HG03060 (cell line): ENCODE data around the gene PTGES2.
"Not testable (repeated sequence)": the region's sequence is repeated elsewhere in the genome, so short reads cannot be mapped to it uniquely, and the experiment has no call there.

Source experiments
- ATAC-seq: cut with Tn5 transposase; IDR thresholded peaks from one replicate; pipeline ENCODE4 v1.9.1; 2021; ENCODE audit warnings: low read depth, moderate number of reproducible peaks; ENCODE audit not compliant: unreplicated experiment

The PTGES2 gene

DNA sequence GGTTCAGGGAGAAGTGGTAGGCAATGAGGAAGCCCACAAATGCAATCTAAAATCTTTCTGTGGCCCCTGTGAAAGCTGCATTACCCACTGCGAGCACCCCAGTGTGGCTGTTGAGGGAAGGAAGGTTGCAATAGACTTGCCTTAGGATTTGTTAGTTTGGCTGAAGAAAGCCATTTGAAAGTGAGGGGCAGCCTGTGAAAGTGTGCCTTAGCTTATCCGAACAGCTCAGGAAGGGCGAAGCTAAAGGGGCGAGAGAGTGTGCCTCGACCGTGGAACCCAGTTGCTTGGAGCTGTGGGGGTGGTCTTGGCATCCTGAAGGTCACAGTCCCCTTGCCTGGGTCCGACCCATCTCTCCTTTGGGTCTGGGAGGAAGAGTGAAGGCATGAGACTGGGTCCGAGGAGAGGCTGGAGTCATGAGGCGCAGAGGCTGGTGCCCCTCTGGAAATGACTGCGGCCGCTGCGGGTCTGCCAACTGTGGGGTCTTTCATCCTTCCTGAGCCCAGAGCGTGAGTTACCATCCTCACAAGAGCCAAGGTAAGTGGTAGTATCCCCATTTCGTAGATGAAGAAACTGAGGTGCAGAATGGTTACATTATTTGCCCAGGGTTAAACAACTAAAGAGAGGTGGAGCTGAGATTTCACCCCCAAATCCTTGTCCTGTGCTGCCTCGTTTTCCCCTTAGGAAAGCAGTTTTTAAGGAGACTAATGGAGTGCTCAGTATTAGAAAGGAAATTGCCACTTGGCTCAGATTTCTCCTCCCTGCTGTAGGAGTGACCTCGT lies 35.1 kb downstream of the PTGES2 start:
- no peak for ATAC-seq

DNA sequence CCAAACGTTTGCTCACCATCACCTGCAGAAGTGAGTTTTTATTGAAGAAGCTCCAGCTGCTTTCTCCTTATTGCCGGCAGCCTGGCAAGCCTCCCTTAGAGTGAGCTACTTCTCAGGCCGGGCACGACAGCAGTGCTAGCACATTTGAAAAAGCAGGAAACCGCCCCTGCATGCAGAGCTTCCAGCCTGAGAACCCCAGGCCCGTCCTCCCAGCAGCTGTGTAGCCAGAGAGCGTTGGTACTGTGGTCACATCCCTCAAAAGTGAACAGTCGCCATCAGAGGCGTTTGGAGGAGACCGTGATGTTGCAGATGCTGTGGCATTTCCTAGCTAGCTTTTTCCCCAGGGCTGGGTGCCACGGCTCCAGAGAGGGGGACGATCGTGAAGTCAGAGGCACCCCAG lies 36.0 kb downstream of the PTGES2 start:
- ATAC-seq = no peak

DNA sequence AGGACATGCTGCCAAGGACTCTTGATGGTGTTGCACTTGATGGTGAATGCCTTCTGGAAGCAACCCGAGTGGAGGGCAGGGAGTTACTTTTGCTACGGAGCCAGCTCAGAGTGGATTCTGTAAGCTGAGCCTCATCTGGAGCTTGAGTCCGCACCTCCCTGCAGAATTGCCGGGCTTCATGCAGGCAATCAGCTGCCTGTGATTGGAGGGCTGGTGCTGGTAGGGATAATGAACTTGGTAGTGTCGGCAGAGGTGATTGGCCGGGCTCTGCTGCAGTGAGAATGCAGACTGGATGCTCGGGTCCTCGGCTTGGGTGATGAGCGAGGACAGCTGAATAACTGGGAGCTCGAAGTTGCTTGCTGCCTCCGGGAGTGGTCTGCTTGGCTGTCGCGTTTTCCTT lies 36.4 kb downstream of the PTGES2 start:
- no peak for ATAC-seq

DNA sequence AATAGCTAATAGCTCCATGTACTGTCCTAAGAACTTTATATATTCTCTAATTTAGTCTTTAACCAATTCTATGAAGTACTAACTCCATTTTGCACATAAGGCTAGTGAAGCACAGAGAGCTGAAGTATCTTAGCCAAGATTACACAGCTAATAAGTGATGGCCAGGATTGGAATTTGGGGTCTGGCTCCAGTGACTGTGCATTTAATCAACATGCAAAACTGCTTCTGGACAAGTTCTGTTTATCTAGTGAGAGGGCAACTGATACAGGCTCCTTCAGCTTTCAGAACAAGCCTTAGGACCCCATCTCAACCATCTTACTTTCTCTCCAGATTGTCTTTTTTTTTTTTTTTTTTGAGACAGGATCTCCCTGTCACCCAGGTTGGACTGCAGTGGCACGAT lies 38.2 kb downstream of the PTGES2 start:
- ATAC-seq = no peak

DNA sequence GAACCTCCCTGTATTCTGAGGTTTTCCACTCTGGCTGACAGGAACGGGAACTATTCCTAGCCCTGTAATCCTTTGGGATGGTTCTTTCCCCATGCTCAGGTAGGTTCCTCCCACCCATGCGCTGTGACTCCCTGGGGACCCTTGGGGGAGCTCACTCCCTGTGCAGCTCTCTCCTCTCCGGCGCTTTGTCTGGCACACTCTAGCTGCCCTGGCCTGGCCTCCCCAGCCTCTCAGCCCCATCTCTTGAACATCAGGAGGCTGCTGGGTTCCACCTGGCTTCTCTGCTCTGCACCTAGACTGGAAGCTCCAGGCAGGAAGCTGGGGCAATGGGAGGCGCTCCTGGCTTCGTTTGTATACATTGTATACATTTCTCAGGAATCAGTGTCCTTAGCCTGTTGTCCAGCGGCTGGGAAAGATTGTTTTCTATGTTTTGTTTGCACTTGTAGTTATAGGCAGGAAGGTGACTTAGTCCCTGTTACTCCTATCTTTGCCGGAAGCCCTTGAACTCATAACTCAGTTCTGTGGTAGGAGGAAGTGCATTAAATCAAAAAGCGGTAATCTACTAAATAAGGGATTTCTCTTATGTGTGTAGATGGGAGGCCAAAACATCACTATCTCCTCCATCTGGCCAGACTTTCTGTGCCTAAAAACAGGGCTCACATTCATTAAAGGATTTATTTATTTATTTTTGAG lies 39.1 kb downstream of the PTGES2 start:
- no peak for ATAC-seq

DNA sequence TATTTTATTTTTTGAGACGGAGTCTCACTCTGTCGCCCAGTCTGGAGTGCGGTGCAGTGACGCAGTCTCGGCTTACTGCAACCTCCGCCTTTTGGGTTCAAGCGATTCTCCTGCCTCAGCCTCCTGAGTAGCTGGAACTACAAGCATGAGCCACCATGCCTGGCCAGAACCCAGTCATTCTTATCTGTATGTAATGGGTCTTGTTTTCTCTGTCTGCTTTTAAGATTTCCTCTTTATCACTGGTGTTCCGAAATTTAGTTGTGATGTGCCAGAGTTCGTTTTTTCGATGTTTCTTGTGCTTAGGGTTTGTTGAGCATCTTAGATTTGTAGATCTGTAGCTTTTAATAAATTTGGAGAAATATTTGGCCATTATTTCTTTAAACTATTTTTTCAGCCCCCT lies 40.3 kb downstream of the PTGES2 start:
- ATAC-seq = no peak

DNA sequence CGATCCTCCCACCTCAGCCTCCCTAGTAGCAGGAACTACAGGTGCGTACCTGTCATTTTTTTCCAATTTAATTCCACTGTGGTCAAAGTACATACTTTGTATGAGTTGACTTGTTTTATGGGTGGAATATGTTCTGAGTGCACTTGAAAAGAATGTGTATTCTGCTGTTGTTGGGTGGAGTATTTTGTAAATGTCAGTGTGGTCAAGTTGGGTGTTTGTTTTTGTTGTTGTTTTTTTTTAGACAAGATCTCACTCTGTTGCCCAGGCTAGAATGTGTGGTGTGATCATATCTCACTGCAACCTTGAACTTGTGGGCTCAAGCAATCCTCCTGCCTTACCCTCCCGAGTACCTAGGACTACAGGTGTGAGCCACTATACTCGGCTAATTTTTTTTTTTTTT lies 41.6 kb downstream of the PTGES2 start:
- no peak for ATAC-seq

DNA sequence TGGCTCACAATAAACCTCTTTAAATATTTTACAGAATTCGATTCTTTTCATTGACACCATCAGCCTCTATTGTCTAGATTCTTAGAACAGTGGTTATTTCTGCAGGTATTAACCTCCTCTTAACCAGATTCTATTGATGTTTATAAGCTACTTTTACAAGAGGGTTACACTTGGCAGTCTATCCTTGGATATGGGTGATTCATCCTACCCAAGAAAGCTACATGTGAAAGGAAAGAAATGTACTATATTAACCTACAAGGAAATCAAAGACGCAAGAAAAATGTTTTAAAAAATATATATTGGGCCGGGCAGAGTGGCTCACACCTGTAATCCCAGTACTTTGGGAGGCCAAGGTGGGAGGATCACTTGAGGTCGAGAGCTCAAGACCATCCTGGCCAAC lies 42.8 kb downstream of the PTGES2 start:
- no peak for ATAC-seq

DNA sequence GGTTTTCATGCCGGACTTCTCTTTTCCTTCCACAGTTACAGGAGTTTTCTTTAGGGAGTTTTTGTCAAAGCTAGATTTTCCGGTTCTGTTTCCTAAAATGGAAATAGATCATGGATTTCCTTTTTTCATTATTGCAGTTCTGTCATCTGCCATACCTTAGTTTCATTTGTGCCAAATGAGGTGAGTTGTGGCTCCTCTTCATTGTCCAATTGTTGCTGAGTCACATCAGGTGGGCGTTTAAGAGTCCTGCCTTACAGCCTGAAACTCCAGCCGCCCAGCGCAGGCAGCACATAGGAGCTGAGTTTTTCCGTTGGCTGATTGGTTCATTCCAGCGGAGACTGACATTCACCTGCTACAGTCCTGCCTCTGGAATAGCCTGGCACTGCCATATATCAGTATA lies 45.4 kb downstream of the PTGES2 start:
- no peak for ATAC-seq

DNA sequence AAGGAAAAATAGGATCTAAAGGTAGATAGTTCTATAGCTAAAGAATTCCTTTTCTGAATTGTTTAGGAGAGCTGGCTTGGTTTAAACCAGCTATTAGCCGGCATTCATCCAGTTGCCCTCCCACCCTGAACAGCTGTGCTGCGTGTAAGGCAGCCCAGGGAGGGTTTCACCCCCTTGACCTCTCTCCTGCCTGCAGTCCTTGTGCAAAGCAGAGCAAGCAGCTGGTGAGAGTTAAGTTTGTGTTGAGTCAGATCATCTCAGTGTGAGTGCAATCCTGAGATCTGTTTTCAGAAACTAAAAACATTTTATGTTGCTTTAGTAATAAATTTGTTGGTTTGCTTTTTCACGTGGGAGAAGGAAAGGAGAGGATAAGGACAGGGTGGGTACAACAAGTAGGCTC lies 46.5 kb downstream of the PTGES2 start:
- ATAC-seq = no peak

DNA sequence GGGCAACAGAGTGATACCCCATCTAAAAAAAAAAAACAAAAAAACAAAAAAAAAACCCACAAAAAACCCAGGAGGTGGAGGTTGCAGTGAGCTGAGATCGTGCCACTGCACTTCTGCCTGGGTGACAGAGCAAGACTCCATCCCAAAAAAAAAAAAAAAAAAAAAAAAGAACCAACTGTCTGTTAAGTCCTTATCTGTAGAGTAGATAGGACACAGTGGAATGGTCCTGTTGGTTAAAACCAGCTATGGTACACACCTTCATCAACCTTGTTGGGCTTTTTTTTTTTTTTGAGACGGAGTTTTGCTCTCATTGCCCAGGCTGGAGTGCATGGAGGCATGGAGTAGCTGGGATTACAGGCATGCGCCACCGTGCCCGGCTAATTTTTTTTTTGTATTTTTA lies 47.3 kb downstream of the PTGES2 start:
- no peak for ATAC-seq

DNA sequence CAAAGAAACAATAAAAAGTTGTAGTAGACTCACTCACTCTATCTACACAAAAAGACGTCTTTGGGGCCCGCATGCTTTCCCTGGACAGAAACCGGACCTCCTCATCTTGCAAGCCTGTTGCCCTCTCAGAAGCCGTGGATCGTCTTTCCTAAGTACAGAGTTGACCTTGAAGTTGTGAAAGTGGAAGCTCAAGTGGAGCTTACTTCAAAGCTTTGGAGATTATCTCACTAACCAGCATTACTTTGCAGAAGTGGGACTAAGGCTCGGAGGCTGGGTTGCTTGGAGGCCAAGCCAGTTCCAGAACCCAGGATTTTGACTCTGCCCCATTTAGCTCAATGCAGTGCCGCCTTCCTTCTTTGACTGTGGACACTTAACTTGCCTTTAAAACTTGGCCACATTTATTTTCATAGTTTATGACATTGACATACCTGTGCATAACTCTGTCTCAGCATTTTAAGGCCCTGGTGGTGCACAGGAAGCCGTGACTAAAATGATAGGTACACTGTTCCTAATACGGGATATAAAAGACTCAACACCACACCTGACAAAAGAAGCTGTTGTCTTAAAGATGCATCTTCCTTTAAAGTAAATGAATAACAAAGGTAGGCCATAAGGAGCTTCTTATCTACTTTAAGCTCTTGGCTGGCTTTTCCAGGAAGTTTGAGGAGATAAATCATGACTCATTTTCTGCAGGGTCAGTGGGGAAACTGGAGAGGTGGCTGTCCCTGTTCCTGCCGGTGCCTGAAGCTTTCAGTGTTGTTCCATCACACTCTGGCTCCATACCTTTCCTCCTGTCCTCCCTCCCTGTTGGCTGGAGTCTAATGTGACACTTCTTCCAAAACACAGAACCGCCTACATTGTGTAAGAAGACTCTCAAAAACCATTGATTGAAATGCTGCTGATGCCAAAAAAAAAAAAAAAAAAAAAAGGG lies 48.8 kb downstream of the PTGES2 start:
- ATAC-seq = no peak

DNA sequence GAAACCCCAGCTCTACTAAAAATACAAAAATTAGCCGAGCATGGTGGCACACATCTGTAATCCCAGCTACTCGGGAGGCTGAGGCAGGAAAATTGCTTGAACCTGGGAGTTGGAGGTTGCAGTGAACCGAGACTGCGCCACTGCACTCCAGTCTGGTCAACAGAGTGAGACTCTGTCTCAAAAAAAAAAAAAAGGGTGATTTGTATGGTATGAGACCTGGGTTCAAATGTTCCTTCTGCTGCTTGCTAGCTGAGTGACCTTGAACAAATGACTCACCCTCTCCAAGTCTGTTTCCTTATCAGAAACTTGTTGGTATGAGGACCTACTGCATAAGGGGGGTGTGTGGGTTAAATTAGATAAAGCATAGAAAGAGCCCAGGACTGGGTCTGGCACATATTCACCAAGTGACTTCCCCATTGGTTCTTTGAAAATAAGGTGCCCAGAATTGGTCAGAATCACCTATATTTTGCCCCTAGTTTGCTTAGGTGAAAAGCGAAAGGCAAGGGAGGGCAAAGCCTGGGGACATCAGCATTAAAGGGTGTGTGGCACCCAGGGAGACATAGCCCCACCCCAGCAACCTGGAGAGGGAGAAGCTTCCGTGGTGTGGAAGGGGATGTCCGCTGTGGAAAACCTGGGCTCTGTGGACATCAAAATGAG lies 49.6 kb downstream of the PTGES2 start:
- ATAC-seq = no peak

DNA sequence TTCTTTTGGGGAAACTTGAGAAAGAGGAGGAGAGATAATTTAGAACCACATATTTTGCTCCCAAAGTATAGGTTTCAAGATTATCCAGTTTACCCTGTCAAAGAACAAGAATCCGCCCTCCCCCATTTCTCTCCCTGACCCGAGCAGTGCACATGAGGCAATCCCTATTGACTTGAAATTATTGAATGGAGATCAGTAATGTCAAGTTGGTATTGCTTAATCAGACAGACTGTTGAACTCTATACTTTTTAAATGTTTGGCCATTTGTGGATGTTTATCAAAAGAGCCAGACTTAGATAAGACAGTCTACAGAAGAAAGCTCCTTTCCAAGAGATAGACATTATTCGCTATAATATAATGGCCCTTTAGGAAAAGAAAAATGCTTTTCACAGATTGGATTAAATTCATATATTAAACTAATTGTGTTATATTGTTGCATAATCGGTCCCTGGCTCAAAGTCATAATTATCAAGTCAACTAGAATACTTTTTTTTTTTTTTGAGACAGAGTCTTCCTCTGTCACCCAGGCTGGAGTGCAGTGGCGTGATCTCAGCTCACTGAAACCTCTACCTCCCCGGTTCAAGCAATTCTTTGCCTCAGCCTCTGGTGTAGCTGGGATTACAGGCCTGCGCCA lies 54.2 kb downstream of the PTGES2 start:
- ATAC-seq = no peak

DNA sequence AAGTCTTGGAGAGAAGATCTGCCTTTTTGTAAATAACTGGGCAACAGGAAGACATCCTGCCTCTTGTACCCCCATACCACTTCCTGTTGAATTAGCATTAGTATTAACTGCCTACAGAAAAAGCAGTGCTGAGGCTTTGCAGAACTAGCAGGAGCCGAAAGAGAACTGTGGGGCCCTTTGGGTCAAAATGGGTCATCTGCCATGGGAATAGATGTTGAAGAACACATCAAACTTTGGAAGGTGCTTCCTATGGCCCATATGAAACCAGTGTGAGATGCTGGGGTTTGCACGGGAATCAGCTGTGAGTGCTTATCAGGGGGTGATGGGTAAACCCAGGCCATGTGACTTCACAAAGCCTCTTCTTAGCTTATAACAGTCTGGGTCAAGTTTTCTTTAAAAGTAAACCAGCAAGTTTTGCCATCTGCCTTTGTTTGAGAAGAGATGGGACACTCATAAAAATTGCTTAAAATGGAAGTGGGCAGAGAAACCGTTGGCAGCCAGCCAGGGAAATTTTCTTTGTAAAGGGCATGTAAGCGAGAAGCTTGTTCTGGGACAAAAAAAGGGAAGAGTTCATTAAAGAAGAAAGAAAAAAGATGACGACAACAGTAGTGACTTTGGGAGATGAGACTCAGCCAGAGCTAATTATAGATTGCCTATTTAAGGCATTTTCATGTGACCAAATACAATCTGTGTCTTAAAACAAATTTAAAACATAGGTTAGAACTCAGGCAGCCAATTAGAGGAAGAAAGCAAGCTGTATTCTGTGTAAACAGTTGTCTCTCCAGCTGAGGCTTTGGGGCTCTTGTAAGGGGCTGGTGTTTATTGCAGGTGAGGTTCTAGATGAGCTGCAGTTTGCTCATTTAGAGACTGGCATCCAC lies 55.1 kb downstream of the PTGES2 start:
- ATAC-seq = no peak

DNA sequence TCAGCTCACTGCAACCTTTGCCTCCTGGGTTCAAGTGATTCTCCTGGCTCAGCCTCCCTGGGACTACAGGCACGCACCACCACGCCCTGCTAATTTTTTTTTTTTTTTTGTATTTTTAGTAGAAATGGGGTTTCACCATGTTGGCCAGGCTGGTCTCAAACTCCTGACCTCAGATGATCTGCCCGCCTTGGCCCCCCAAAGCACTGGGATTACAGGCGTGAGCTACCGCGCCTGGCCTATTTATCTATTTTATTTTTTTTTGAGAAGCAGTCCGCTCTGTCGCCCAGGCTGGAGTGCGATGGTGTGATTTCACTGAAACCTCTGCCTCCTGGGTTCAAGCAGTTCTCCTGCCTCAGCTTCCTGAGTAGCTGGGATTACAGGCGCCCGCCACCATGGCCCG lies 56.1 kb downstream of the PTGES2 start:
- not testable (repeated sequence) for ATAC-seq

DNA sequence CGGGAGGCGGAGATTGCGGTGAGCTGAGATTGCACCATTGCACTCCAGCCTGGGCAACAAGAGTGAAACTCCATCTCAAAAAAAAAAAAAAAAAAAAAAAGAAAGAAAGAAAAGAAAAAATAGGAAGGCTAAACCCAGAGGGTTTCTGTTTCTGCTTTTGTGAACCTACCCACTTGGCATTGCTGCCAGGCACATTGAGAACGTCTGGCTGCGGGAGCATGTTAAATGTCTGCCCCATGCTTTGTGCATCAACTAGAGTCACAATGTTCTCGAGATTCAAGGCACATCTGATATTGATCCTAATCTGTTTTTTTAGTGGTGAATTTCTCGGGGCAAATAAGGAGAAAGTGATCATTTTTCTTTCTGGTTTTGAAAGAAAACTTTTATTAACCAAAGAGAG lies 56.7 kb downstream of the PTGES2 start:
- ATAC-seq = no peak
